HCT116 (cell line): Measurements from ENCODE around the gene ZGPAT. TPM values are rescaled to one million over a fixed set of nuclear protein-coding genes. Genes with fewer than 3 reads are reported as not detected.

Experiments used
- ATAC-seq: fragments of 200-7000 bp; cut with Tn5 transposase; 2 replicates; pipeline ENCODE4 v1.9.1; 2020; ENCODE audit warnings: mild to moderate bottlenecking, moderate library complexity
- BruUV-seq: library from RNA; stranded (reverse); fragments of 400-500 nt; replicated peaks from 2 replicates; lab custom pipeline; 2021; lab: Mats Ljungman, UMichigan
- CTCF ChIA-PET: fragments of 300-600 bp; sonication (Branson Sonifier 250); formaldehyde crosslinking; loops from one replicate; lab custom pipeline; 2021; ENCODE audit warnings: antibody characterized with exemption; lab: Charles Lee
- POLR2A ChIA-PET: fragments of 300-600, 350-600 bp; sonication (Branson Sonifier 250); formaldehyde crosslinking; loops from one replicate; lab custom pipeline; 2021; ENCODE audit warnings: antibody characterized with exemption; lab: Charles Lee
- RAD21 ChIA-PET, 2 experiments: fragments of 300-600 bp; sonication (Branson Sonifier 250); formaldehyde crosslinking; loops; one replicate each; lab custom pipeline; 2023; ENCODE audit warnings: low total read pairs in 2 of 2; ENCODE audit not compliant: uncharacterized antibody in 2 of 2, unreplicated experiment in 2 of 2, low non-redundant PET in 1 of 2; lab: Charles Lee
- DNase-seq: peaks from one replicate; pipeline ENCODE4 v3.0.0-alpha.2; 2010; ENCODE audit warnings: low read depth, low spot score
- H2AFZ ChIP-seq: fragments of 200-600 bp; shearing (Covaris generic), sonication (generic); 2 replicates; pipeline ENCODE4 v1.6.1; 2017; ENCODE audit warnings: low read depth, mixed run types, mixed read lengths, antibody characterized with exemption, low read length; ENCODE audit not compliant: poor library complexity, severe bottlenecking
- H3K27ac ChIP-seq: 2 replicates; pipeline ENCODE4 v1.5.1; 2012; ENCODE audit warnings: low read depth, low read length
- H3K27me3 ChIP-seq: fragments of 200-600 bp; sonication (generic); 2 replicates; pipeline ENCODE4 v1.6.1; 2016; ENCODE audit warnings: mixed run types, low read length, mixed read lengths; ENCODE audit not compliant: insufficient read depth
- H3K36me3 ChIP-seq, 2 experiments: fragments of 200-500 bp in 1 of 2; fragments of 200-600 bp in 1 of 2; sonication (Bioruptor generic) in 1 of 2; sonication (generic) in 1 of 2; 2 replicates each; pipeline versions ENCODE4 v1.5.1 to v1.6.1; 2014 to 2016; ENCODE audit warnings: low read length in 2 of 2, inconsistent platforms in 1 of 2, mixed read lengths in 1 of 2, mixed run types in 1 of 2; ENCODE audit not compliant: insufficient read depth in 2 of 2, control insufficient read depth in 1 of 2
- H3K4me1 ChIP-seq, 2 experiments: fragments of 200-600 bp in 1 of 2; sonication (generic) in 1 of 2; 2 replicates each; pipeline versions ENCODE4 v1.5.1 to v1.6.1; 2012 to 2017; ENCODE audit warnings: low read length in 2 of 2, inconsistent platforms in 1 of 2, mild to moderate bottlenecking in 1 of 2, mixed read lengths in 1 of 2, mixed run types in 1 of 2, moderate library complexity in 1 of 2; ENCODE audit not compliant: insufficient read depth in 2 of 2, control insufficient read depth in 1 of 2
- H3K4me2 ChIP-seq: fragments of 200-600 bp; sonication (generic); 2 replicates; pipeline ENCODE4 v1.6.1; 2017; ENCODE audit warnings: mixed run types, low read length, mixed read lengths
- H3K4me3 ChIP-seq, 2 experiments: fragments of 200-600 bp in 1 of 2; sonication (generic) in 1 of 2; replicated peaks in 1 of 2; 2 replicates each; pipeline ENCODE4 v1.5.1; 2011 to 2016; ENCODE audit warnings: low read length in 2 of 2, control low read depth in 1 of 2, low read depth in 1 of 2, mild to moderate bottlenecking in 1 of 2, mixed read lengths in 1 of 2, mixed run types in 1 of 2
- H3K79me2 ChIP-seq: fragments of 200-600 bp; sonication (generic); 2 replicates; pipeline ENCODE4 v1.6.1; 2017; ENCODE audit warnings: mild to moderate bottlenecking, mixed run types, low read length, moderate library complexity, mixed read lengths; ENCODE audit not compliant: insufficient read depth
- H3K9ac ChIP-seq: fragments of 200-600 bp; sonication (generic); 2 replicates; pipeline ENCODE4 v1.6.1; 2016; ENCODE audit warnings: low read length, mixed read lengths
- H3K9me2 ChIP-seq: fragments of 200-600 bp; sonication (generic), shearing (Covaris generic); 2 replicates; pipeline ENCODE4 v1.6.1; 2017; ENCODE audit warnings: mixed run types, mild to moderate bottlenecking, moderate library complexity; ENCODE audit not compliant: insufficient read depth
- H3K9me3 ChIP-seq, 2 experiments: fragments of 200-500 bp in 1 of 2; fragments of 200-600 bp in 1 of 2; sonication (Bioruptor generic) in 1 of 2; sonication (generic) in 1 of 2; 2 replicates each; pipeline ENCODE4 v1.6.1; 2014 to 2017; ENCODE audit warnings: low read length in 2 of 2, mixed read lengths in 2 of 2, inconsistent platforms in 1 of 2, low read depth in 1 of 2, mild to moderate bottlenecking in 1 of 2, mixed run types in 1 of 2, moderate library complexity in 1 of 2; ENCODE audit not compliant: control insufficient read depth in 1 of 2, insufficient read depth in 1 of 2
- H4K20me1 ChIP-seq: fragments of 200-600 bp; sonication (generic), shearing (Covaris generic); 2 replicates; pipeline ENCODE4 v1.6.1; 2017; ENCODE audit warnings: mixed run types, mild to moderate bottlenecking, moderate library complexity; ENCODE audit not compliant: insufficient read depth
- CEBPB ChIP-seq: IDR thresholded peaks from 2 replicates; pipeline ENCODE4 v1.6.1; 2012; ENCODE audit warnings: low read depth
- CTCF ChIP-seq, 3 experiments: fragments of 200-600 bp in 1 of 3; sonication (generic) in 1 of 3; IDR thresholded peaks in 2 of 3; conservative IDR thresholded peaks in 1 of 3; 2 replicates each; pipeline ENCODE4 v1.5.1; 2012 to 2017; ENCODE audit warnings: low read depth in 2 of 3, low read length in 2 of 3, antibody characterized with exemption in 1 of 3, borderline replicate concordance in 1 of 3, control low read depth in 1 of 3, mild to moderate bottlenecking in 1 of 3, mixed read lengths in 1 of 3, mixed run types in 1 of 3, moderate library complexity in 1 of 3; ENCODE audit not compliant: insufficient read depth in 1 of 3
- EGR1 ChIP-seq: IDR thresholded peaks from 2 replicates; pipeline ENCODE4 v1.6.1; 2012; ENCODE audit warnings: low read depth
- EZH2 ChIP-seq: fragments of 200-600 bp; sonication (generic); IDR thresholded peaks from 2 replicates; pipeline ENCODE4 v1.6.1; 2017; ENCODE audit warnings: antibody characterized with exemption, mixed run types
- FOSL1 ChIP-seq: IDR thresholded peaks from 2 replicates; pipeline ENCODE4 v1.6.1; 2012; ENCODE audit warnings: low read depth
- JUND ChIP-seq: IDR thresholded peaks from 2 replicates; pipeline ENCODE4 v1.6.1; 2012
- POLR2A ChIP-seq: IDR thresholded peaks from 2 replicates; pipeline ENCODE4 v1.7.0; 2011; ENCODE audit warnings: borderline replicate concordance; ENCODE audit not compliant: insufficient read depth, insufficient read length; ENCODE audit errors: extremely low read depth
- RAD21 ChIP-seq: IDR thresholded peaks from 2 replicates; pipeline ENCODE4 v1.6.1; 2012; ENCODE audit warnings: low read depth, mild to moderate bottlenecking
- REST ChIP-seq: IDR thresholded peaks from 2 replicates; pipeline ENCODE4 v1.6.1; 2012; ENCODE audit warnings: low read depth
- SP1 ChIP-seq: IDR thresholded peaks from 2 replicates; pipeline ENCODE4 v1.6.1; 2012; ENCODE audit warnings: low read depth
- YY1 ChIP-seq: IDR thresholded peaks from 2 replicates; pipeline ENCODE4 v1.6.1; 2011; ENCODE audit warnings: low read length, low read depth, moderate library complexity, mild to moderate bottlenecking; ENCODE audit not compliant: insufficient replicate concordance; ENCODE audit errors: extremely low read depth
- ZBTB33 ChIP-seq: IDR thresholded peaks from 2 replicates; pipeline ENCODE4 v1.6.1; 2011; ENCODE audit warnings: mild to moderate bottlenecking, low read length, moderate library complexity; ENCODE audit not compliant: insufficient replicate concordance; ENCODE audit errors: extremely low read depth
- ZFX ChIP-seq: fragments of 450-650 bp; IDR thresholded peaks from 2 replicates; pipeline ENCODE4 v1.6.1; 2017
- ZNF274 ChIP-seq: fragments of 200-500 bp; sonication (Bioruptor generic); IDR thresholded peaks from 2 replicates; pipeline ENCODE4 v1.6.1; 2014; ENCODE audit warnings: mild to moderate bottlenecking, low read depth, low read length, inconsistent platforms
- intact Hi-C: fragments of 100-400 bp; cut with micrococcal nuclease; formaldehyde crosslinking; loops from 2 replicates; pipeline ENCODE4 v1.10.0; 2022
- total RNA-seq: library from RNA; stranded (reverse); gene quantifications from one replicate; pipeline ENCODE4 v1.2.1, GENCODE V29; 2021; ENCODE audit not compliant: unreplicated experiment
- TF ChIP-seq, protein P1 (sequence below): IDR thresholded peaks from 2 replicates; pipeline ENCODE4 v1.6.1; 2012

Gene ZGPAT
- total RNA-seq, 1 experiment from 2014 or later: 30.6 TPM

DNA sequence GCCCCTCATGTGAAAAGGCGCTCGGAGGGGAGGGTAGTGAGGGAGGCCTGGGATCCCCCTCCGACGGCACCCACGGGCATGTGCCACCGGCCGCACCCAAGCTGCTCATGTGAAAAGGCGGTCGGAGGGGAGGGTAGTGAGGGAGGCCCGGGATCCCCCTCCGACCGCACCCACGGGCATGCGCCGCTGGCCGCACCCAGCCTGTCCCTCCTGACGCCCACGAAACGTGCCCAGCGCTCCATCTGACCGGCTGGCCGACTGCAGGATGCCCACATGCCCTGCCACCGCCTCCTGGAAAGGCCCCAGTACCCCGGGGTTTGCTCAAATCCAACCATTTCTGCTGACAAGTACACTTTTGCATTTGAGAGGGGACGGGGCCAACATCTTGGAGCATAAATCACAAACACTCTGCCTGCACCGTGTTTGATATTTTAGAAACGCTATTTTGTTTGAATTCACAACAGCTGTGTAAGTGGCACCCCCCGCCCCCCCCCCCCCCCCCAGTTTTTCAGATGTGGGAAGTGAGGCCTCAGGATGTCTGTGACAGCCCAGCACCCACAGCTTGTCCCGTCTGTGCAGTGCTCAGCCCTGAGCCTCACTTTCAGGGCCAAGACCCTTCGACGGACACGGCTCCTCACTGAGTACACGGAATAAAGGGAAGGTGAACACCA, 65.9 kb downstream of the ZGPAT start:
- BruUV-seq: no TSS peak
- no peak overlapping the region for H3K27ac ChIP-seq
- ATAC-seq: no peak
- ChIA-PET RAD21 (no interaction called here), POLR2A (no interaction called here)
- H3K4me2 ChIP-seq: no peak overlapping the region
- no peak overlapping the region for H3K4me3 ChIP-seq
- no peaks in the 10 kb centered on the region for H3K79me2 ChIP-seq
- H3K36me3 ChIP-seq: no peaks in the 10 kb centered on the region
- H4K20me1 ChIP-seq: no peaks in the 10 kb centered on the region
- H2AFZ ChIP-seq: no peak overlapping the region
- TF ChIP-seq SP1 (no peak), REST (no peak), JUND (no peak), ZFX (no peak), CEBPB (no peak), ZBTB33 (no peak), EGR1 (no peak), RAD21 (no peak), FOSL1 (no peak), CTCF (IDR thresholded peaks at IDR 0.05 in 2 of 3, conservative IDR thresholded peaks at IDR 0.05 in 1 of 3; ENCODE audit: borderline replicate concordance in 1 of 3, insufficient read depth in 1 of 3, low read depth in 2 of 3, low read length in 2 of 3) (no peak), EZH2 (no peak), ZNF274 (no peak), YY1 (no peak), POLR2A (no peak)
- TF ChIP-seq, protein P1, sequence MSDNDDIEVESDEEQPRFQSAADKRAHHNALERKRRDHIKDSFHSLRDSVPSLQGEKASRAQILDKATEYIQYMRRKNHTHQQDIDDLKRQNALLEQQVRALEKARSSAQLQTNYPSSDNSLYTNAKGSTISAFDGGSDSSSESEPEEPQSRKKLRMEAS: no peak
- TF ChIP-seq, all 23 proteins: peak for 0
- Histone ChIP-seq H3K9me3 (no peaks in the 10 kb centered on the region), H3K4me1 (peaks cover 12 to 16% of the 10 kb centered on the region in 2 experiments), H3K9me2 (no peaks in the 10 kb centered on the region), H3K9ac (no peak overlapping the region), H3K27me3 (no peaks in the 10 kb centered on the region)
- no peak for DNase-seq
- intact Hi-C loops: no loop called here
- CTCF ChIA-PET: no interaction called here
